H1 (cell line): Measurements from ENCODE around the gene PREX1. TPM values are rescaled to one million over a fixed set of nuclear protein-coding genes. Genes with fewer than 3 reads are reported as not detected.

ENCODE experiments used
- RXRA ChIP-seq: IDR thresholded peaks from 2 replicates; pipeline ENCODE4 v1.6.1; 2011; ENCODE audit warnings: low read depth, mild to moderate bottlenecking, low read length, moderate library complexity; ENCODE audit not compliant: insufficient read depth
- polyA plus RNA-seq, 7 experiments: library from polyadenylated mRNA; depleted of rRNA in 3 of 7; stranded (reverse) in 5 of 7; unstranded in 2 of 7; fragments of >200 nt in 5 of 7; fragments of 200-250 nt in 2 of 7; gene quantifications; 1 replicate in 5 of 7; 2 replicates in 1 of 7; 4 replicates in 1 of 7; pipeline versions ENCODE4 v1.2.1 to v1.2.3, GENCODE V29; 2011 to 2013; ENCODE audit warnings: missing spikeins in 2 of 7, mixed read lengths in 2 of 7
- total RNA-seq: library from RNA; stranded (reverse); fragmentation: NEBNext Ultra II Directional; extraction: Animal tissue kit (Norgen Biotek cat#: 25700); gene quantifications from 2 replicates; pipeline ENCODE4 v1.2.1, GENCODE V29; 2021

The PREX1 gene
- total and polyA plus RNA-seq, 2 of the 8 experiments (the other 6 are each of a cell fraction or from before 2014, with no cell fraction given), result 10.7 to 12.8 TPM

GRCh38 chr20:48681201-48681872 lies 146.5 kb downstream of the PREX1 start (continued):
- TF ChIP-seq RXRA, result no peak
